Stimulated activated CD4-positive, alpha-beta T cell treated with anti-CD3 and anti-CD28 coated beads, TNF-alpha, amount 100 ng/mL, for 48 hours (primary cell): ENCODE results near the gene DNAH5.
"Not testable (repeated sequence)": the region's sequence is repeated elsewhere in the genome, so short reads cannot be mapped to it uniquely, and the experiment has no call there.

Source experiments
- DNase-seq, 3 donors: peaks; one replicate each; pipeline ENCODE4 v3.0.0-alpha.2; 2020; ENCODE audit warnings: low read depth in 3 of 3

Gene DNAH5

DNA sequence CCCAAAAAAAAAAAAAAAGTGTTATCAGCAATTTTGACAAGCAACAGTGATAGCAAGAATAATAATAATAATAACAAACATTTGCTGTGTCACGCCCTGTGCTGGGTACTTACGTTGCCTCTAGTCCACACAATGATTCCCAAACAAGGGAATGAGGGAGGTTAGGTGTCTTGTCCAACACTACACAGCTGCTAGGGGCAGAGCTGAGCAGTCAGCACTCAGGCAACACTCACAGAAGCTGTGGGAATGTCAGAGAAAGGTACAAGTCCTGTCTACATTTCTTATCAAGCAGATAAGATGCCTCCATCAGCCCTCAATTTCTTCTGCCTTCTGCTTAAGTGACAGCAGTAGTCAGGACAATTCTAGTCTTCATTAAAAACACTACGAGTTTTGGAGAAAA, 111.0 kb downstream of the DNAH5 start:
- no peak for DNase-seq

- no peak for DNase-seq
Measured at GRCh38 chr5:13831351-13831750, 113.1 kb downstream of the DNAH5 start.

- no peak for DNase-seq
Measured at GRCh38 chr5:13830536-13830935, 114.0 kb downstream of the DNAH5 start.

GRCh38 chr5:13821366-13821765, 123.1 kb downstream of the DNAH5 start:
- no peak for DNase-seq

GRCh38 chr5:13816126-13816525, 128.4 kb downstream of the DNAH5 start:
- no peak for DNase-seq

- no peak for DNase-seq
Measured at GRCh38 chr5:13814301-13814700, 130.2 kb downstream of the DNAH5 start.

DNA sequence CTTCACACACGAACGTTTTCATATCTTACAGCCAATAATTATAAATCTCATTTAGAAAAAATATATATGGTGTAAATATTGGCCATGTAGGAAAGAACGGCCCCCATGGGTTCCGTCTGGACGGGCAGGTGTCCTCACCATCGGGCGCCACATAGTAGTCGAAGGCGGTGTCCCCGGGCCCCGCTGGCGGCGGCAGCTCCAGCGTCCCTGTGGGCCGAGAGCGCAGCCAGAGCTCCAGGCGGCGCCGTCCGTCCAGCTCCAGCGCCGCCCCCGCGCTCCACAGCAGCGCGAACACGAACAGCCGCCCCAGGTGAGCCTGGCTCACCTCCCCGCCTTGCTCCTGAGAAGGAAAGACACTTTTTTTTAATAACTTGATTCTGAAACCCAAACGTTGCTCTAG, 134.6 kb downstream of the DNAH5 start:
- DNase-seq = no peak

DNA sequence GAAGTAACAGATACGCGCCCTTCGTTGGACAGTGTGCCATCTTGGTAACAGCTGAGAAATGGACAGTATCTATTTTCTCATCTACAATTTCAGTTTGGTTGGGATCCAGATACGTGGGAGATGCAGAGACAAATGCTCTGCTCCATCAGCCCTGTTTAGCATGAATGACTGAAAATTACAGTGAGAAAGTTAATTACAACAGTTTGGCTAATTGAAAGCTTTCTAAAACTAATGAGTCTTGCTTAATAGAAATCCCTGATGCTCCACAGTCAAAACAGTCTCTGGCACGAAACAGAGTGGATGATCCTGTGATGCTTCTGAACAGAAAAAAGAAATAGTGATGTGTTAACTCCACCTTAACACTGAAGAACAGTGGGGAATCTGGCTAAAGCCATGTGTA, 140.2 kb downstream of the DNAH5 start:
- DNase-seq = no peak

DNA sequence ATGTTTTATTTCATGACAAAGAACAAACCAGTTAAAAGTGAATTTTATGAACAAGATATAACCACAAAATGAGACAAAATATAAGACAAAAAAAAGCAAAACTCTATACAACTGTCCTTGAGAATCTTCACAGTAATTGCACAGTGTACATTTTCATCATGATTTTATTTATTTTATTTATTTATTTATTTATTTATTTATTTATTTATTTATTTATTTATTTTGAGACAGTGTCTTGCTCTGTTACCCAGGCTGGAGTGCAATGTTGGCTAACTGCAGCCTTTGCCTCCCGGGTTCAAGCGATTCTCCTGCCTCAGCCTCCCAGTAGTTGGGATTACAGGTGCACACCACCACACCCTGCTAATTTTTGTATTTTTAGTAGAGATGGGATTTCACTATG, 145.9 kb downstream of the DNAH5 start:
- DNase-seq = not testable (repeated sequence)

- DNase-seq = no peak
Measured at GRCh38 chr5:13785781-13786415, 158.6 kb downstream of the DNAH5 start.

- no peak for DNase-seq
Measured at GRCh38 chr5:13783726-13784125, 160.8 kb downstream of the DNAH5 start.

- no peak for DNase-seq
Measured at GRCh38 chr5:13780081-13780480, 164.4 kb downstream of the DNAH5 start.

DNA sequence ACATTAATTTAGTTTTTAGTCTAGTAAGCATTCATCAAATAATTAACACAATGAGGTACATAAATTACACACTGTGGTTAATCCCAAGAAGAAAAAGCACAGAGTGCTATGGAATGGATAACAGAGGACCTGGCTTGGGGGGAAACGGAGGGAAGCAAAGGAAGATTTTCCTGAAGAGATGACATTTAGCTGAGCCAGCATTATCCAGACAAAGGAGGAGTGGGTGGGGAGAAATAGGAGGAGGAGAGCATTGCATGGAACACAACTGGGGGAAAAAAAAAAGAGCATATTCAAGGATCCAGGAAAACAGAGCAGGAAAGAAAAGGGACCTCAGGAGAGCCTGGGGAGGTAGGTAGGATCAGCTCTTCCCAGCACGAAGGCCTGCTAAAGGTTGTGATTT, 170.8 kb downstream of the DNAH5 start:
- no peak for DNase-seq

DNA sequence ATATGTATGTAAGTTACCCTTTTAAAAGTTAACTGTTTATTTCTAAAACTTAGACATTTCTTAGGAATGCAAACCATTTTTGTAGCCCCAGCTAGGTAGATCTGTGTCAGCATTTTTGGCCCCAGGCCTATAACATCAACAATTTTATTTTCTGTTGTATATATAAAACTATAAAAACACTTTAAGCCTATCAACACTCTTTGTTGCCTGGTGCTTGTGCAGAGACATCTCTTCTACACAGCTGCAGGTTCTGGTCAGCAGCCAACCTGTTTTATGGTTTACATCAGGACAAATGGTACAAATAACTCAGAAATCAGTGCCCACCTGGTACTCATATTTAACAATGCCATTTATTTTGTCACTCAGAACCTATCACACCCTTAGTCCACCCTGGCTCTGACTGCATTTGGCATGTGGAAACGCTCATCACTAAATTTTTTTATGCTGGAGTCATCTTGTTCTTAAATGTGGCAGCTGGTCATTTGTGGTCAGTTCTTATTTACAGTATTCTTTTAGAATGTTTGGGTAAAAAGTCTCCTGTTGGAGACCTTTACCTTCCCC, 173.4 kb downstream of the DNAH5 start:
- DNase-seq = no peak

- DNase-seq = no peak
Measured at GRCh38 chr5:13766236-13766635, 178.3 kb downstream of the DNAH5 start.

DNA sequence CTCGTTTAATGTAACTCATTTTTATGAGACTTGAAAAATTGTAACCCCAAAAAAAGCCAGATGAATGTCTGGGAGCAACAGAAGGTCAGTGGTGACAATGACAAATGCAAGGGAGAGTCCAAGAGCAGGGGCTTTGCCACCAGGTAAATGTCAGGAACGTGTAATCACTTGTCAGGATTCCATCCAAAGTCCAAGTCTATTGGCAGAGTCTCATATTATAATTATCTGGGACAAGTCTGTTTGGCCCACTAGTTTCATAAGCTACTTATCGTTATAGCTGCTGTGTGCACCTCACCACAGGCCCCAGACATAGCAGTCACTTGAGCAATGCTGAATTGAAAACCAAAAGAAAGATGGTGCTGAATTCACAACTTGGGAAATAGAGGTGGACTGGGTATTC, 180.8 kb downstream of the DNAH5 start:
- DNase-seq = no peak

GRCh38 chr5:13749766-13750165, 194.7 kb downstream of the DNAH5 start:
- no peak for DNase-seq

- DNase-seq = no peak
Measured at GRCh38 chr5:13746026-13746425, 198.5 kb downstream of the DNAH5 start.

DNA sequence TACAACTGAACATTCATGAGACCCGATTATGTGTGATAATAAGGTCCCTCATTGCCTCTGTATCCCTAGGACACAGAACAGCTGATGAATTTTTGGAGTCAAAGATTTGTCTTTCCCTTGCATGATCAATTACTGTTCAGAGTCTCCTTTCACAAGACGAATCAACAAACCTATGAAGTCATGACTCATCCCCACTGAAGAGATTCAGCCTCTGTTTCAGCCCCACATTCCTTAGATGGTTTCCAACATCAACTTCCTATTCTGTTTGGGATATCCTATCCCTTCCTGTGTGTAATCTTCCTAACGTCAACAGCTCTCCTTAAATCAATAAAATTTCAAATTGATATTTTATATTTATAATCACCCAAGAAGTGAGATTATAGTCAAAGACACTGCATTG, 199.0 kb downstream of the DNAH5 start:
- no peak for DNase-seq

DNA sequence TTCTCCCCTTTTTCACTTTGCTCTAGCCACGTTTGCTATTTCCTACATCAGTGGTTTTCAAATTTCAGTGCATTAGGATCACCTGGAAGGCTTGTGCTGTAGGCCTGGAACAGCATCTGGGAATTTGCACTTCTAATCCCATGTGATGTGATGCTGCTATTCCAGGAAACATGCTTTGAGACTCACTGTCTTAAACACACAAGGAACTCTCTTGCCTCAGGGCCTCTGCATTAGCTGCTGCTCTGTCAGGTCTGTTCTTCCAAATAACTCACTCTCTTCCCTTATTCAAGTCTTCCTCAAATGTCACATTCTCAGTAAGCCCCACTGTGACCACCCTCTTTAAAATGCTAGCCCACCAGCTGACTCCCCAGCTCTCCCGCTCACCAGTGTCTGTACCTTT, 204.0 kb downstream of the DNAH5 start:
- DNase-seq = no peak

DNA sequence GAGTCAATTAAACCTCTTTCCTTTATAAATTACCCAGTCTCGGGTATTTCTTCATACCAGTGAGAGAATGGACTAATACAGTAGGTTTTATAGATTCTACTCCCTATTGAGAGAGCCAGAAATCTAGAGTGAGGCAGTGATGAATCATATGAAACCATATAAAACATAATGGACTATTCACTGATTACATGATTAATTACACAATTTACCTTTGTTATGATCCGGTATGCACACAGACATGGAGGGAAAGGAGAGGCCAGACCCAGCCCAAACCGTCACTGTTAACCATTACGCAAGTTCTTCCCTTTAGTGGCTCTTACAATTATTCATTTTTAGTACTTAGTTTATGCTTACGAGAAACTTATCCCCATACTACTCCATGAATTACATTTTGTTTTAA, 205.0 kb downstream of the DNAH5 start:
- no peak for DNase-seq

DNA sequence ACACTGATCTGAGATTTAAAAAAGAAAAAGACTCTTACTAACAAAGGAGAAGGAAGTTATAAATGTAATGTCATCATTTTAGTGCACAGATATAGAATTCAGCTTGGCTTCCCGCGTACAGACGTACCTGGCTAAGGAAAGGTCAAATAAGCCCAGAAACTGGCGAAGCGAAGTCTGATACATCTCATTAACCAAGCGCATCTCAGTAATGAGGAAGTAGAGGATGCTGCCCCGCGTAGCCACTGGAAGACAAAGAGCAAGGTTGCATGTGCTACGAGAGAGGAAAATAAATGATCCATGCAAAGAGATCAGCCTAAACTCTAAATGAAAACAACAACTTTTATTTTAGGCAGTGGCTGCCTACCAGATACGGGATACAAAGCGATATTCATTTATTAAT, 208.8 kb downstream of the DNAH5 start:
- no peak for DNase-seq

- DNase-seq = no peak
Measured at GRCh38 chr5:13731121-13731628, 213.3 kb downstream of the DNAH5 start.

GRCh38 chr5:13708906-13709305, 235.6 kb downstream of the DNAH5 start:
- DNase-seq = no peak
